Measurements from ENCODE around the gene DYRK1A.

DYRK1A gene

DNA sequence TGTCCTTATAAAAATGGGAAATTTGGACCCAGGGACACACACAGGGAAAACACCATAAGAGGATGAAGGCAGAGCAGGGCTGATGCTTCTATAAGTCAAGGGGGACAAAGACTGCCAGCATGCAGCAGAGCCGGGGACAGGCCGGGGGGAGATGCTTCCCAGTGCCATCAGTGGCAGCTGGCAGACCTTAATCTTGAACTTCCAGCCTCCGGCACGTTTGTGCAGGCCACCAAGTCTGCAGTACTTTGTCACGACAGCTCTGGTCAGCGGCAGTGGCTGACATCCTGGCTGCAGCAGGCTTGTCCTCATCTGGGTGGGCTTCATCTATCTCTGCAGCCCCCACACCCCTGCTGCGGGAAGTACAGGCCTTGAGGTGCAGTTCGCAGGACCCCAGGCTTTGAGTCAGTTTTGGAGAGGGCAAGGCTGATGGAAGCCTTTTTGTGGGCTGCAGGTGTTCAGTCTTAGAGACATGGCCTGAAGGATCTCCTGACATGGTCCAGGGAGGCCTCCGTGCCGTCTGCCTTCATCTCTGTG, 186.0 kb downstream of the DYRK1A start:
- no peak for DNase-seq

GRCh38 chr21:37553078-37553481, 186.5 kb downstream of the DYRK1A start:
- no peak for DNase-seq

DNA sequence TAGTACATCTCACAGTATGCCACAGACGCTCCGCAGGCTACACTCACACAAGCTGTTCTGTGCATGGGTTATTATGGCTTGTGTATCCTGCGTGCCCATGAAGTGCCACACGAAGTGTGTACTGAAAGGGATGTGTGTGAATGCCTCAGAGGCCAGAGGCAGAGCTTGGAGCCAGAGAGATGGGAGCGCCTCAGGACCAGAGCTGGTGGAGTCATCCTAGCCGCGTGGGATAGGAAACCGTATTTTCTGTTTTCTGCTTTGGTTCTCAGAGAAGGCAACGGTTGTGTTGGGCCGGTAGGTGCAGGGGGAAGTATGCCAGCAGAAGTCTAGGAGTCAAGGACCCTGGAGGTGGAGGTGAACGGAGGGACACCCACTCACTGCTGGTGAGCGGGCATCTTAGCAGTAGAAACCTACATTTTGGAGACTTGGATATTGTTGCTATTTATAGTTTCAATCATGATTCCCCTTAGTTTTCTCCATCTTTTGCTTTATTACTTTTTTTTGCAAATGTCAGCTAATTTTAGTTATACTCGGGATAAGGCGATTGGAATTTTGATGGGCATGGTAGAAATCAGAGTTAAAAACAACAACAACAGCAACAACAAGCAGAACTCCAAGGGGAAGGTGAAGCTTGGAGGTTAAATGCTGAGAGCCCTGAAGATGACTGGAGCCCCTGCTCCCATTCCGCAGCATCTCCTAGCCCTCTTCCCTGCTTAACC, 188.2 kb downstream of the DYRK1A start:
- DNase-seq, result no peak

DNA sequence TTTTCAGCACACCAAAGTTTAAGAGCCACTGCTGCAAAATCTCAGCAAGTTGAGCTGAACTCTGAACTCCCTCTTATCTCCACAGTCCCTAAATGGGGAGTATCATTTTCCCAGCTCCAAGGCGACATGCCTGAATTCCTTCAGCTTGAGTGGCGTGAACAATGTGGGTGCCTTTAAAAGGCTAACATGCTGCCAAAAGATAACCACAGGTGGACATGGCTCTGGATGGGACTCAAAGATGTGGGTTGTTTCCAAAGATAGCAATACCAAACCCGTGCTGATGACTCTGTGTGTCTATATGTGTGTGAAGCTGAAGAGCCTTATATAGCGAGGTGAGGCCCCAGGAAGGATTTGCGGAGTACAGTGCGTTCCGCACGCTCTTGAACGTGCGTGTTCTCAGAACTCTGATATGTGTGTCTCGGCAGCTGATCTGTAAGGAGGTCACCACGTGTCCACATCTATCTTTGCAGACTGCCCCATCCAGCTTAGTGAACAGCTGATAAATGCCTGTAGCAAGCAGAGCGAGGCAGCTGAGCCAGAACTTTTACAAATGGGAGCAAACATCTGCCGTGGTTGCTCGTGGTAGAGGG, 189.2 kb downstream of the DYRK1A start:
- no peak for DNase-seq

DNA sequence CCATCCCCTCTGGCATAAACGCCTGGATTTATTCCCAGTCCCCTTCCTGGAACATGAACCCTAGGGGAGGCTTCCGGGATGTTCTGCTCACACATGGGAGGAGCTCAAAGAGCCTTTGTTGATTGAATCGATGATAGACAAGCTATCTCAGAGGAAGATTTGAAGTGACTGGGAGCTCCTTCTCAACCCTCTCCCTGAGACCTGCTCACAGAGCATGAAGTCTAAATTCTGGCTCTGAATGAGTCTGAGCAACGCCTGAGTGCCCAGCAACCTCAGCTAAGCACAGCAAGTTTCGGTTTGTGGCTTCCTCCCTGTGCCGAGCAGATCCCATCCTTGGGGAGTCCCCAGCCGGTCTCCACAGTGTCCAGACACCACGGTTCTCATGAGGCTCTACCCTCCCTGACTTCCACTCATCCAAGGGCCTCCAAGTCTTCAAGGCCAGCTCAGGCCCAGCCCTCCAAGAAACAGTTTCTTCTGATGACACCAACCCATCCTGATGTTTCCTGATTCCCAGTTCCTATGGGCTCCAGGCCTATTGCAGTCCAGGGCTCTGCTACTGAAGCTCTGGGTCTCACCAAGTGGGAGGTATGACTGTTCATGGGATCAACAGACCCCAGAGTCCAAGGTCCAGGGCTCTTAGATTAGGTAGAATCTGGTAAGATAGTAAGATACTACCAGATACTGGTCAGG, 190.8 kb downstream of the DYRK1A start:
- no peak for DNase-seq

DNA sequence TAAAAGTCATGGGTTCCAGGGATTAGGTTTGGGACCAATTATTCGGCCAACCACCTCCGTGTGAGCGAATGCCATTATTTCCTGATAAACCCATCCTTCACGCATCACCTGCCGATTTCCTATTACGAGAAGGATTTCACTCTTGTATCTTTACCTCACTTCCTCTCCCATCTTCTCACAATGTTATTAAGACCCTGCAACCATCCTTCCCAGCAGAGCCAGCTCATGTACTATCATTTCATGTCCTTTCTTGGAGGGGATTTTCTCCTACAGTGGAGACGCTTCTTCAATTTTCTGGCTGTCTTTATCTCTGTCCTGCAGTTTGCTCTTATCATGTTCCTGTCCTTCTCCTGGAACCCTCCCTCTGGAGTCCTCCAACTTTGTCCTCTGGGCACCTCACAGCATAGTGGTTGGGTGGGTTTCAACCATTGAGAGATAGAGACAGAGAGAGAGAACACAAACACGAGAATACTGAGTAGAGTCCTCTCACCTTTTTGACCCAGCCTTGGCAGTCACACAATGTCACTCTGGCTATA, 192.2 kb downstream of the DYRK1A start:
- no peak for DNase-seq

- DNase-seq, result no peak
Measured at GRCh38 chr21:37560385-37560784, 193.8 kb downstream of the DYRK1A start.

DNA sequence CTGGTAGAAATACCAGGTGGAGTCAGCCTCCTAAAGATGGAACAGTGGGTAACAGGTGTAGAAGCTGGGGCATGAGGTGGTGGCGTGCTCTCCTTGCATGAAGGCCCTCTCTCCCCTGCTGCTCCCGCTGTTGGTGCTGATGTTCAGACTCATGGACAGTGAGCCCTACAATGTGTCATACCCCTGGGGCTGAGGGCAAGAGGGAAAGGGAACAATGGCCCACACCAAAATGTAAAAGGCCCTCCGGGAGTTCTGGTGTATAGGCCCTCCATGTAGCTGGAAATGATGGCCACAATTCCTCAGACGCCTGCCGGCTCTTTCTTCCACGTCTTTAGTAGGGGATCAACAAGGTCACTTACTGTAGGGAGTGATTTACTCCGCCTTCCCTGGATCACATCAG, 194.9 kb downstream of the DYRK1A start:
- no peak for DNase-seq

DNA sequence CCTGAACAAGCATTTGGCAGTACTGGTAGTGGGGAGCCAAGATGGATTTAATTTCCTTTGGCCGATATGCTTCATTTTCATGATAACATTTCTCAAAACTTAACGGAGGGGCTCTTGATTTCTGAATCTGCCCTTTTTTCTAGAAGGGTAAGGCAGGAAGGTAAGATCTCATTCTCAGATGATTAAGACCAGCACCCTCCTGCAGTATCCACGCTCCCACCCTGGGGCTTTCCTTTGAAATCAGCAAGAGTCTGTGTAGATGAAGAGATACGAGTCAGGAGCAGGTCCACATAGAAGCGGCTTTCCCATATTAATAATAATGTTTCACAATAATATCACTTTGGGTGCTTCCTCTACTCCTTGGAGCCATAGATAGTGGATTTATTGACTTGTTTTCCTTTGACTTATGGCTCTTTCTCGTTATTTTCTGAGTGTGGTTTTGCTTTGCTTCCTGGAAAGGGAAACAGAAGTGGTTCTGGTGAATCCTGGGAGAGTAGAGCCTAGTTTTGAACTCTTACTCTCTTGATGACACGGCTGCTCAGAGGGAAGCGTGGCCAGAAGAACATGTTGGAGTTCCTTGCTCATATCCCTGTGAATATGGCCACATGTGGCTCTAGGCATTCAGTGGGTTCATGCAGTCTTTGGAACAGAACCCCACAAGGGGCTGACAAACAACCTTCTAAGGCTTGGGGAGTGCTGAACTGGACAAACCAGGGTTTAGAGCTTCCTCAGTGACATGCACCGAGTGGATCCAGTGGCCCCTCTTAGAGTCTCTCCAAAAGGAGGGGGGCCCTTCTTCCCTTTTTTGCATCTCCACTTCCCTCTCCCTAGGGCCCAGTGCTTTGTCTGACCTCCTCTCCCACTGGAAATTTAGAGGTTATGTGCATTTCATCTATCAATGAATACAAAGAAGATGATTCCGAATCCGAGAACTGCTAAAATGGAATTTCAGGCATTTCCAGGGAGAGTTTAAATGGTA, 195.7 kb downstream of the DYRK1A start:
- DNase-seq, result no peak

GRCh38 chr21:37562920-37563640, 196.5 kb downstream of the DYRK1A start:
- DNase-seq, result no peak

DNA sequence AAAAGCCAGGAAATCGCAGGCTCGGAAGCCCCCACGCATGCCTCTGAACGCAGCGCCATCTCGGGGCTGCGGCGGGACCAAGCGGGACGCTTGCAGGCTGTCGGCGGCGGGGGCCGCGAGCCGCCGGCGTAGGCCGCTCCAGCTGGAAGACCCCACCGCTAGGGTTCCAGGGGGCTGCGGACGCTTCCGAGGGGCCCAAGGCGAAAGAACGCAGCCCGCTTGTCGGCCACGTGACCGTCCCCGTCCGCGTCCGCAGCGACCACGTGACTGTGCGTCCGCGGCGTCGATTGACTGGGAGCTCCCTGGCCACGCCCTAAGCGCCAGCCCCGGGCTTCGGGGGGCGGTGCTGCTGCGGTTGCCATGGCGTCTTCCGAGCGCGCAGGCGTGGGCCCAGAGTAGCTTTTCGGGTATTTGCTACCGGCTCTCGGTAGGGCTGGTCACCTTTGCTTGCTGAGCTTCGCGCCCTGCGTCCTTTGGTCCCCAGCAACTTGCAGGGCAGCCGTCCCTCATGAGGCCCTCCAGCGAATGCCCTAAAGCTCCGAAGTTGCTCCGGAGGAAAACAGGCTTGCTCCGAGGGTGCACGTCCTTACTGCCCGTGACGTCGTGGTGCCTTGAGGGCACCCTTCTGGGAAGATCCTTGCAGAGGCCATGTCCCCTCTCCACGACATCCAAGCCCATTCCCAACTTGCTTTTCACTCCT, 197.2 kb downstream of the DYRK1A start:
- peak; percentile 59 for DNase-seq

DNA sequence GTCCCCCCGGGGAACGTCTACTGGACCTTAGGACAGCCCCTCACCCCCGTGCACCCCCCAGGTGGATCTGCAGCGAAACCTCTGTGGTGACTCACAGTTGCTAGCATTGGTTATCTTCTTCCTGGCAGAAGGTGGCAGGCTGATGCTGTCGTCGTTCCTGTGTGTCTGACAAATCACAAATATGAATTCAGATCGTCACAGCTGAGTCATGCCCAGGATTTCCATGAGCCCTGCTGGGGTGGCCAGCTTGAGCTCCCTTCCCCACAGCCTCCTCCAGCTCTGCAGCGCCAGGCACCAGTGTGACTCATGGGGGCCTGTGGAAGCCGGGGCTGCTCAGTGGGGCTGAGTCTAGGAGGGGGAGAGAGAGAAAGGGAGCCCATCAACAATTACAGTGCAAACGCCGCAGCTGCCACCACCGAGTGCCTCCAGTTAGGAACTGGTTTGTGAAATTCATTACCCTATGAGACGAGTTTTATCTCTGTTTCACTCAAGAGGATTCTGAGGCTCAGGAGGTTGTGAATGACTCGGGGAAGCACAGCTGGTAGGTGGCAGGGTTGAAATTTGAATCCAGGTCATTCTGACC, 197.9 kb downstream of the DYRK1A start:
- peak; percentile 37 for DNase-seq

- DNase-seq, result no peak
Measured at GRCh38 chr21:37564924-37565529, 198.5 kb downstream of the DYRK1A start.

DNA sequence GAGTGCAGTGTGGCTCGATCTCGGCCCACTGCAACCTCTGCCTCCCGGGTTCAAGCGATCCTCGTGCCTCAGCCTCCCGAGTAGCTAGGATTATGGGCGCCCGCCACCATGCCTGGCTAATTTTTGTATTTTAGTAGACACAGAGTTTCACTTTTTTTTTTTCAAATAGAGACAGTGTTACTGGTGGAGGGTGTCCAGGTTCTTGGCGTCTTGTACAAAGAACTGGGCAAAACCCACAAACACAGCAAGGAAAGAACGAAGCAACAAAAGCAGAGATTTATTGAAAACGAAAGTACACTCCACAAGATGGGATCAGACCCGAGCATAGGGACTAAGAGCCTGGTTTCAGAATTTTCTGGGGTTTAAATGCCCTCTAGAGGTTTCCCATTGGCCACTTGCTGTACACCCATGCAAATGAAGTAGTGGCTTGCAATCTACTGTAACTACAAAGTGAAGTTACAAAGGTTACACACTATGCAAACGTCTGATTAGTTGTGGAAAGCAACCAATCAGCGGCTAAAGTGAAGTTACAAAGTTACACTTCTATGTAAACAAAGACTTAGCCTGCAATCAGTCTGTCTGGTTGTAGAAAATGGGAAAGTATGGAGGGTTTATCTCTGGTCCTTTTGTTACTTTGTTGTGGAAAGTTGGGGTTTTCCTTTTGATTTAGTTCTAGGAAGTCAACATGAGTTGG, 199.1 kb downstream of the DYRK1A start:
- no peak for DNase-seq

- no peak for DNase-seq
Measured at GRCh38 chr21:37566790-37567615, 200.4 kb downstream of the DYRK1A start.

DNA sequence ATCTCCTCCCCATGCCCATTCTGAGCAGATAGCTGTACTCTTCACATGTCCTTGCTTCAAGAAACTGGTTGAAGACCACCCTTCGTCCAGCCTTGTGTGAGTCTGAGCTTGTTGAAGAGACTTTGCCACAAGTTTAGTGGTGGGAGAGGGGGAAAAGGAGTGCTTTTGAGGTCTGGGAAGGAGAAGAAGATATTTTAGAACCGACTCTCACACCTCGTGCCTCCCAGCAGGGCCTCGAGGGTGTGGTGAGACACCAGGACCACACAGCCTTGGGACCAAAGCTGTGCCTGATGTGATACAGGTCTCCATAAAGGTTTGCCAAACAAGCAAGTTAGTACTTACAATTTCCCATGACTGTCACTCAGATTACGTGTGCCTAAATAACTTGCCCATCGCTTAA, 201.8 kb downstream of the DYRK1A start:
- DNase-seq, result no peak

- no peak for DNase-seq
Measured at GRCh38 chr21:37568916-37569315, 202.3 kb downstream of the DYRK1A start.

- DNase-seq, result no peak
Measured at GRCh38 chr21:37571442-37571841, 204.9 kb downstream of the DYRK1A start.

GRCh38 chr21:37574316-37574715, 207.7 kb downstream of the DYRK1A start:
- DNase-seq, result no peak

Measured in 8988T (cell line).